GM23338 (cell line): ENCODE results near the gene SMOC2. TPM values are rescaled to one million over a fixed set of nuclear protein-coding genes. Genes with fewer than 3 reads are reported as not detected.

Source experiments
- ATAC-seq: fragments of 200-7000 bp; cut with Tn5 transposase; 3 replicates; pipeline ENCODE4 v1.9.1; 2020
- DNase-seq: peaks from one replicate; pipeline ENCODE4 v3.0.0-alpha.2; 2015; ENCODE audit warnings: low spot score
- H2AFZ ChIP-seq: fragments of 200-600 bp; sonication (generic); 2 replicates; pipeline ENCODE4 v1.8.0; 2016; ENCODE audit warnings: antibody characterized with exemption, mild to moderate bottlenecking, moderate library complexity
- H3F3A ChIP-seq: fragments of 200-600 bp; sonication (generic); replicated peaks from 2 replicates; pipeline ENCODE4 v1.8.0; 2017; ENCODE audit warnings: antibody characterized with exemption, mixed run types, low read depth
- H3K27ac ChIP-seq: fragments of 200-600 bp; sonication (generic); 2 replicates; pipeline ENCODE4 v1.6.1; 2016; ENCODE audit warnings: low read depth
- H3K27me3 ChIP-seq: fragments of 200-600 bp; sonication (generic); 2 replicates; pipeline ENCODE4 v1.8.0; 2016; ENCODE audit warnings: mild to moderate bottlenecking, mixed run types, moderate library complexity; ENCODE audit not compliant: insufficient read depth
- H3K36me3 ChIP-seq: fragments of 200-600 bp; sonication (generic); 2 replicates; pipeline ENCODE4 v1.8.0; 2016; ENCODE audit warnings: mild to moderate bottlenecking; ENCODE audit not compliant: insufficient read depth
- H3K4me1 ChIP-seq: fragments of 200-600 bp; sonication (generic); 2 replicates; pipeline ENCODE4 v1.8.0; 2016; ENCODE audit warnings: mild to moderate bottlenecking, moderate library complexity; ENCODE audit not compliant: insufficient read depth
- H3K4me2 ChIP-seq: fragments of 200-600 bp; sonication (generic); 2 replicates; pipeline ENCODE4 v1.7.1; 2017; ENCODE audit warnings: mixed run types
- H3K4me3 ChIP-seq: fragments of 200-600 bp; sonication (generic); 2 replicates; pipeline ENCODE4 v1.6.1; 2016; ENCODE audit warnings: mixed run types
- H3K79me2 ChIP-seq: fragments of 200-600 bp; sonication (generic); replicated peaks from 2 replicates; pipeline ENCODE4 v1.8.0; 2017; ENCODE audit warnings: mild to moderate bottlenecking; ENCODE audit not compliant: insufficient read depth
- H3K9me2 ChIP-seq: fragments of 200-600 bp; sonication (generic); 2 replicates; pipeline ENCODE4 v1.8.0; 2017; ENCODE audit not compliant: insufficient read depth
- H4K20me1 ChIP-seq: fragments of 200-600 bp; sonication (generic); replicated peaks from 2 replicates; pipeline ENCODE4 v1.8.0; 2017; ENCODE audit warnings: mild to moderate bottlenecking; ENCODE audit not compliant: insufficient read depth
- H3K27ac Mint-ChIP-seq: 2 replicates; pipeline ENCODE4 v1.8.0; 2020; ENCODE audit warnings: inconsistent platforms, mild to moderate bottlenecking, moderate library complexity, mixed read lengths
- H3K27me3 Mint-ChIP-seq: 3 replicates; pipeline ENCODE4 v1.8.0; 2022; ENCODE audit warnings: low read depth, mild to moderate bottlenecking, moderate library complexity, mixed read lengths, inconsistent platforms; ENCODE audit not compliant: insufficient read depth, poor library complexity
- H3K36me3 Mint-ChIP-seq: 3 replicates; pipeline ENCODE4 v1.8.0; 2021; ENCODE audit warnings: low read depth, mild to moderate bottlenecking, inconsistent platforms, moderate library complexity, mixed read lengths
- H3K4me1 Mint-ChIP-seq: 3 replicates; pipeline ENCODE4 v1.8.0; 2020; ENCODE audit warnings: mild to moderate bottlenecking, inconsistent platforms, mixed read lengths
- H3K4me3 Mint-ChIP-seq: 3 replicates; pipeline ENCODE4 v1.8.0; 2021; ENCODE audit warnings: moderate library complexity, mild to moderate bottlenecking, inconsistent platforms, mixed read lengths
- H3K9me3 Mint-ChIP-seq: 3 replicates; pipeline ENCODE4 v1.8.0; 2020; ENCODE audit warnings: moderate library complexity, mild to moderate bottlenecking, inconsistent platforms, mixed read lengths
- CREB1 ChIP-seq: fragments of 250-450 bp; sonication (Bioruptor Pico); IDR thresholded peaks from 2 replicates; pipeline ENCODE4 v1.5.0; 2020; ENCODE audit warnings: low read depth, mild to moderate bottlenecking, moderate library complexity
- NANOG ChIP-seq: IDR thresholded peaks from 2 replicates; pipeline ENCODE4 v1.6.1; 2016; ENCODE audit warnings: antibody characterized with exemption, borderline replicate concordance
- STAT1 ChIP-seq: IDR thresholded peaks from one replicate; pipeline ENCODE4 v1.6.1; 2016; ENCODE audit warnings: antibody characterized with exemption; ENCODE audit not compliant: unreplicated experiment
- ZNF114 ChIP-seq: fragments of 250-450 bp; sonication (Bioruptor Pico); IDR thresholded peaks from 2 replicates; pipeline ENCODE4 v1.5.0; 2020; ENCODE audit warnings: mild to moderate bottlenecking, moderate library complexity
- polyA plus RNA-seq: library from polyadenylated mRNA; unstranded; fragments of >200 nt; fragmentation: Nextera tagmentation; extraction: Ambion mirVana; gene quantifications from 2 replicates; pipeline ENCODE4 v1.2.1, GENCODE V29; 2016
- total RNA-seq: library from RNA; depleted of rRNA; stranded (reverse); fragments of >200 nt; shearing (Covaris generic); gene quantifications from 2 replicates; pipeline ENCODE4 v1.2.3, GENCODE V29; 2014
- TF ChIP-seq, protein P1 (sequence below): IDR thresholded peaks from one replicate; pipeline ENCODE4 v1.6.1; 2018; ENCODE audit warnings: antibody characterized with exemption; ENCODE audit not compliant: unreplicated experiment
- TF ChIP-seq, protein P2 (sequence below), 2 experiments: fragments of 200-600 bp in 1 of 2; sonication (generic) in 1 of 2; conservative IDR thresholded peaks; 2 replicates each; pipeline versions ENCODE4 v1.5.1 to v1.6.1; 2016 to 2017; ENCODE audit warnings: antibody characterized with exemption in 2 of 2, low read depth in 2 of 2, mild to moderate bottlenecking in 2 of 2, moderate library complexity in 1 of 2

SMOC2 gene
- total and polyA plus RNA-seq, 2 experiments from 2014 or later, result 4.3 to 6.5 TPM

DNA sequence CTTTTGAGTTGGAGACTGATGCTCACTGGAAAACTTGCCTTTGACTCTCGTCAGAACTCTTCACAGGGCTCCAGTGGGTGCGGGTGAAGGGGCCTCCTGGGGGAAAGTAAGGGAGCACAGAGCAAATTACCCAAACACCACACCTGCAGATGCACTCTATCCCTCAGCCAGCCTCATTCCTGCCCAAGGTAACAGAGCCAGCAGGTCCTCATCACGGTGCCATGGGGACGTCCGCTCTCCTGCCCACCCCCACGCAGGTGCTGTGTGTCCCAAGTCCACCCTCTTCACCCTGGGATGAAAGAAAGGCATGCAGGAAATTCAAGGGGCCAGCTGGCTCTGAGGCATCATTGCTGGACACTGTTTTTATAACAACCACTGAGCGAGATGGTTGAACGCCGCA, 269.0 kb downstream of the SMOC2 start:
- TF ChIP-seq, protein P1, sequence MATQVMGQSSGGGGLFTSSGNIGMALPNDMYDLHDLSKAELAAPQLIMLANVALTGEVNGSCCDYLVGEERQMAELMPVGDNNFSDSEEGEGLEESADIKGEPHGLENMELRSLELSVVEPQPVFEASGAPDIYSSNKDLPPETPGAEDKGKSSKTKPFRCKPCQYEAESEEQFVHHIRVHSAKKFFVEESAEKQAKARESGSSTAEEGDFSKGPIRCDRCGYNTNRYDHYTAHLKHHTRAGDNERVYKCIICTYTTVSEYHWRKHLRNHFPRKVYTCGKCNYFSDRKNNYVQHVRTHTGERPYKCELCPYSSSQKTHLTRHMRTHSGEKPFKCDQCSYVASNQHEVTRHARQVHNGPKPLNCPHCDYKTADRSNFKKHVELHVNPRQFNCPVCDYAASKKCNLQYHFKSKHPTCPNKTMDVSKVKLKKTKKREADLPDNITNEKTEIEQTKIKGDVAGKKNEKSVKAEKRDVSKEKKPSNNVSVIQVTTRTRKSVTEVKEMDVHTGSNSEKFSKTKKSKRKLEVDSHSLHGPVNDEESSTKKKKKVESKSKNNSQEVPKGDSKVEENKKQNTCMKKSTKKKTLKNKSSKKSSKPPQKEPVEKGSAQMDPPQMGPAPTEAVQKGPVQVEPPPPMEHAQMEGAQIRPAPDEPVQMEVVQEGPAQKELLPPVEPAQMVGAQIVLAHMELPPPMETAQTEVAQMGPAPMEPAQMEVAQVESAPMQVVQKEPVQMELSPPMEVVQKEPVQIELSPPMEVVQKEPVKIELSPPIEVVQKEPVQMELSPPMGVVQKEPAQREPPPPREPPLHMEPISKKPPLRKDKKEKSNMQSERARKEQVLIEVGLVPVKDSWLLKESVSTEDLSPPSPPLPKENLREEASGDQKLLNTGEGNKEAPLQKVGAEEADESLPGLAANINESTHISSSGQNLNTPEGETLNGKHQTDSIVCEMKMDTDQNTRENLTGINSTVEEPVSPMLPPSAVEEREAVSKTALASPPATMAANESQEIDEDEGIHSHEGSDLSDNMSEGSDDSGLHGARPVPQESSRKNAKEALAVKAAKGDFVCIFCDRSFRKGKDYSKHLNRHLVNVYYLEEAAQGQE, result no peak
- TF ChIP-seq NANOG (no peak), CREB1 (CRISPR knock-in tag) (no peak)
- TF ChIP-seq, protein P2, sequence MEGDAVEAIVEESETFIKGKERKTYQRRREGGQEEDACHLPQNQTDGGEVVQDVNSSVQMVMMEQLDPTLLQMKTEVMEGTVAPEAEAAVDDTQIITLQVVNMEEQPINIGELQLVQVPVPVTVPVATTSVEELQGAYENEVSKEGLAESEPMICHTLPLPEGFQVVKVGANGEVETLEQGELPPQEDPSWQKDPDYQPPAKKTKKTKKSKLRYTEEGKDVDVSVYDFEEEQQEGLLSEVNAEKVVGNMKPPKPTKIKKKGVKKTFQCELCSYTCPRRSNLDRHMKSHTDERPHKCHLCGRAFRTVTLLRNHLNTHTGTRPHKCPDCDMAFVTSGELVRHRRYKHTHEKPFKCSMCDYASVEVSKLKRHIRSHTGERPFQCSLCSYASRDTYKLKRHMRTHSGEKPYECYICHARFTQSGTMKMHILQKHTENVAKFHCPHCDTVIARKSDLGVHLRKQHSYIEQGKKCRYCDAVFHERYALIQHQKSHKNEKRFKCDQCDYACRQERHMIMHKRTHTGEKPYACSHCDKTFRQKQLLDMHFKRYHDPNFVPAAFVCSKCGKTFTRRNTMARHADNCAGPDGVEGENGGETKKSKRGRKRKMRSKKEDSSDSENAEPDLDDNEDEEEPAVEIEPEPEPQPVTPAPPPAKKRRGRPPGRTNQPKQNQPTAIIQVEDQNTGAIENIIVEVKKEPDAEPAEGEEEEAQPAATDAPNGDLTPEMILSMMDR (conservative IDR thresholded peaks at IDR 0.05; ENCODE audit: low read depth in 2 of 2), result no peak
- Histone ChIP-seq H2AFZ (0 out of 2 replicates have a peak overlapping the region, but pooled peaks have one; percentile 18), H3K4me2 (no peak overlapping the region), H3K27ac (no peak overlapping the region), H3F3A (no peaks in the 10 kb centered on the region), H3K36me3 (no peaks in the 10 kb centered on the region), H4K20me1 (no peaks in the 10 kb centered on the region), H3K79me2 (no peaks in the 10 kb centered on the region), H3K4me1 (no peaks in the 10 kb centered on the region), H3K4me3 (no peak overlapping the region), H3K27me3 (no peaks in the 10 kb centered on the region), H3K9me2 (peaks cover 14% of the 10 kb centered on the region; the same call in 1 of the 2 replicates)
- DNase-seq (no peak), ATAC-seq (no peak)
- Mint-ChIP-seq H3K27ac (no peak overlapping the region), H3K9me3 (no peaks in the 10 kb centered on the region; the same call in none of the 3 replicates), H3K4me3 (no peak overlapping the region), H3K27me3 (peaks cover 6% of the 10 kb centered on the region), H3K36me3 (peaks cover 20% of the 10 kb centered on the region), H3K4me1 (no peaks in the 10 kb centered on the region; the same call in 2 of the 3 replicates)

DNA sequence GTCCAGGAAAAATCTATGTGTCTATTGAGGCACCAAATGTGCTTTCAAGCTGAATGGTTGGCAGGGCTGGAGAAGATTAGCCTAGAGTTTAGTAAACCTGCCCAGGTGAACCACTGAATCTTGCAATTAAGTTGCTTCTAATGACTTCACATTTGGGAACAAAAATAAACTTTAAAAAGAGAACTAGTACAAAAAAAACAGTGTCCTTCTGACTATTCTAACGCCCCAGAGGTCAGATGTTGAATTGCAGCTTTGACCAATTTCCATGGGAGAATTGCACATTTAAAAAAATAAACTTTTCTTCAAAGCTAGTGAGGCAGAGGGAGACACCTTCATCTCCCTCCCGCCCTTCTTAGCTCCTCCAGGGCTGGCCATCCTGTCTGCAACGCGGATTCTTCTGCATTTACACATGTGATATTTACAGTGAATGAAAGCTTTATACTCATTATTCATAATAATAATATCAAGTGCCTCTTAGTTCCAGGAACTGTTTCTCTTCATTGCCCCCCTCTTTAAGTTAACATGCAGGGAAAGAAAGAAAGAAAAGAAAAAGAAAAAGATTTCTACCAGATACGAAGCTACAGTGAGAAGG, 270.2 kb downstream of the SMOC2 start:
- Histone ChIP-seq H3K36me3 (no peaks in the 10 kb centered on the region), H3K4me2 (no peak overlapping the region), H3K27me3 (no peaks in the 10 kb centered on the region), H3K27ac (no peak overlapping the region), H3K79me2 (no peaks in the 10 kb centered on the region), H3K4me1 (no peaks in the 10 kb centered on the region), H2AFZ (peak overlapping the region; percentile 18; the same call in 1 of the 2 replicates), H3K9me2 (peaks cover 14% of the 10 kb centered on the region; the same call in 1 of the 2 replicates), H4K20me1 (no peaks in the 10 kb centered on the region), H3F3A (no peaks in the 10 kb centered on the region), H3K4me3 (no peak overlapping the region)
- DNase-seq, result peak; percentile 53
- Mint-ChIP-seq H3K4me1 (no peaks in the 10 kb centered on the region; the same call in 2 of the 3 replicates), H3K9me3 (no peaks in the 10 kb centered on the region; the same call in none of the 3 replicates), H3K36me3 (peaks cover 20% of the 10 kb centered on the region), H3K27ac (no peak overlapping the region), H3K27me3 (peaks cover 6% of the 10 kb centered on the region), H3K4me3 (no peak overlapping the region)
- ATAC-seq, result no peak
- TF ChIP-seq NANOG (no peak), ZNF114 (CRISPR knock-in tag) (no peak), STAT1 (no peak)
- TF ChIP-seq, protein P2 (conservative IDR thresholded peaks at IDR 0.05; ENCODE audit: low read depth in 2 of 2), result peak; percentile 21 to 56; a peak in 3 of 4 replicates
